Neural cell (in vitro differentiated cells): ENCODE results near the gene SLC35B4. TPM values are rescaled to one million over a fixed set of nuclear protein-coding genes. Genes with fewer than 3 reads are reported as not detected.
A peak's percentile ranks its signal among the peaks of the same experiment; 100 is the strongest.

Experiments used
- H2AFZ ChIP-seq: fragments of 200-600, 300-800 bp; sonication (generic), shearing (Covaris generic); 2 replicates; pipeline ENCODE4 v1.6.0; 2014; ENCODE audit warnings: low read depth, mild to moderate bottlenecking, antibody characterized with exemption, low read length, moderate library complexity
- H3F3A ChIP-seq: fragments of 200-600 bp; shearing (Covaris generic); 2 replicates; pipeline ENCODE4 v1.6.1; 2016; ENCODE audit warnings: mild to moderate bottlenecking, moderate library complexity, mixed read lengths, antibody characterized with exemption, low read length; ENCODE audit not compliant: insufficient read depth, poor library complexity, severe bottlenecking
- H3K27ac ChIP-seq: fragments of 200-600, 300-800 bp; sonication (generic), shearing (Covaris generic); 2 replicates; pipeline ENCODE4 v1.5.1; 2014; ENCODE audit warnings: mild to moderate bottlenecking, low read length, moderate library complexity
- H3K27me3 ChIP-seq: fragments of 300-800, 200-600 bp; sonication (generic), shearing (Covaris generic); 2 replicates; pipeline ENCODE4 v1.6.0; 2014; ENCODE audit warnings: mild to moderate bottlenecking, low read depth, low read length, moderate library complexity; ENCODE audit not compliant: insufficient read depth
- H3K36me3 ChIP-seq: fragments of 300-800, 200-600 bp; sonication (generic), shearing (Covaris generic); 2 replicates; pipeline ENCODE4 v1.5.1; 2014; ENCODE audit warnings: mild to moderate bottlenecking, antibody characterized with exemption, low read length, moderate library complexity; ENCODE audit not compliant: insufficient read depth
- H3K4me2 ChIP-seq: fragments of 300-800, 200-600 bp; sonication (generic), shearing (Covaris generic); 2 replicates; pipeline ENCODE4 v1.6.0; 2014; ENCODE audit warnings: mild to moderate bottlenecking, low read length
- H3K4me3 ChIP-seq: fragments of 300-800, 200-600 bp; sonication (generic), shearing (Covaris generic); 2 replicates; pipeline ENCODE4 v1.5.1; 2014; ENCODE audit warnings: mild to moderate bottlenecking, low read length, moderate library complexity
- H3K79me2 ChIP-seq: fragments of 200-600 bp; shearing (Covaris generic); replicated peaks from 2 replicates; pipeline ENCODE4 v1.6.0; 2014; ENCODE audit warnings: mild to moderate bottlenecking, low read length, moderate library complexity; ENCODE audit not compliant: insufficient read depth
- H3K9ac ChIP-seq: fragments of 300-800, 200-600 bp; sonication (generic), shearing (Covaris generic); 2 replicates; pipeline ENCODE4 v1.6.1; 2016; ENCODE audit warnings: mild to moderate bottlenecking, low read length, mixed read lengths
- H3K9me2 ChIP-seq: fragments of 200-600 bp; shearing (Covaris generic); 2 replicates; pipeline ENCODE4 v1.6.1; 2016; ENCODE audit warnings: mild to moderate bottlenecking, low read length, mixed read lengths; ENCODE audit not compliant: insufficient read depth
- H3K9me3 ChIP-seq: fragments of 200-600, 300-800 bp; sonication (generic), shearing (Covaris generic); 2 replicates; pipeline ENCODE4 v1.6.1; 2016; ENCODE audit warnings: mild to moderate bottlenecking, mixed run types, low read length, moderate library complexity, mixed read lengths
- H4K20me1 ChIP-seq: fragments of 200-600 bp; shearing (Covaris generic); 2 replicates; pipeline ENCODE4 v1.6.1; 2016; ENCODE audit warnings: mild to moderate bottlenecking, mixed run types; ENCODE audit not compliant: insufficient read depth
- CTCF ChIP-seq: fragments of 450-650 bp; IDR thresholded peaks from 2 replicates; pipeline ENCODE4 v1.5.1; 2014; ENCODE audit warnings: antibody characterized with exemption, mild to moderate bottlenecking, moderate library complexity; ENCODE audit not compliant: poor library complexity, severe bottlenecking
- EP300 ChIP-seq: fragments of 450-650 bp; conservative IDR thresholded peaks from 2 replicates; pipeline ENCODE4 v1.6.1; 2014; ENCODE audit warnings: antibody characterized with exemption, mild to moderate bottlenecking, moderate library complexity; ENCODE audit not compliant: poor library complexity, severe bottlenecking
- EZH2 ChIP-seq: fragments of 200-600, 300-800 bp; shearing (Covaris generic), sonication (generic); IDR thresholded peaks from 2 replicates; pipeline ENCODE4 v1.6.1; 2014; ENCODE audit warnings: antibody characterized with exemption, low read length, borderline replicate concordance, mild to moderate bottlenecking; ENCODE audit not compliant: insufficient read depth, poor library complexity, severe bottlenecking
- MXI1 ChIP-seq: fragments of 450-650 bp; conservative IDR thresholded peaks from 2 replicates; pipeline ENCODE4 v1.6.1; 2014; ENCODE audit warnings: antibody characterized with exemption, mild to moderate bottlenecking; ENCODE audit not compliant: poor library complexity, severe bottlenecking
- POLR2AphosphoS5 ChIP-seq: IDR thresholded peaks from 2 replicates; pipeline ENCODE4 v1.6.1; 2012
- RAD21 ChIP-seq: fragments of 450-650 bp; conservative IDR thresholded peaks from 2 replicates; pipeline ENCODE4 v1.6.1; 2014; ENCODE audit warnings: antibody characterized with exemption, mild to moderate bottlenecking, moderate library complexity
- REST ChIP-seq: IDR thresholded peaks from 2 replicates; pipeline ENCODE4 v1.6.1; 2012; ENCODE audit warnings: borderline replicate concordance
- SMC3 ChIP-seq: fragments of 450-650 bp; conservative IDR thresholded peaks from 2 replicates; pipeline ENCODE4 v1.6.1; 2014; ENCODE audit warnings: antibody characterized with exemption, mild to moderate bottlenecking, moderate library complexity; ENCODE audit not compliant: poor library complexity
- TAF1 ChIP-seq: IDR thresholded peaks from 2 replicates; pipeline ENCODE4 v1.6.1; 2012; ENCODE audit warnings: low read depth
- polyA plus RNA-seq: library from polyadenylated mRNA; depleted of rRNA; stranded (reverse); fragments of >200 nt; gene quantifications from 2 replicates; pipeline ENCODE4 v1.2.3, GENCODE V29; 2014

SLC35B4 gene
- polyA plus RNA-seq, 1 donor from 2014 or later = 30.1 TPM

- H3K9me2 ChIP-seq = no peaks in the 10 kb centered on the region
- no peaks in the 10 kb centered on the region for H3K27me3 ChIP-seq
- H3K36me3 ChIP-seq = no peaks in the 10 kb centered on the region
- H3K4me2 ChIP-seq = no peak overlapping the region
- peak overlapping the region; percentile 72 for H3K27ac ChIP-seq
- no peaks in the 10 kb centered on the region for H3K79me2 ChIP-seq
- no peak overlapping the region for H3K9ac ChIP-seq
- no peaks in the 10 kb centered on the region for H4K20me1 ChIP-seq
- TF ChIP-seq REST = no peak
- TF ChIP-seq EZH2 = no peak
- TF ChIP-seq MXI1 = no peak
- TF ChIP-seq TAF1 = no peak
- TF ChIP-seq POLR2AphosphoS5 = no peak
- no peak for TF ChIP-seq SMC3
- TF ChIP-seq EP300 = no peak
- TF ChIP-seq RAD21 = no peak
- no peak for TF ChIP-seq CTCF
- H3K9me3 ChIP-seq = no peaks in the 10 kb centered on the region
- peak overlapping the region; percentile 15 for H3K4me3 ChIP-seq
- no peak overlapping the region for H2AFZ ChIP-seq
- peaks cover 3% of the 10 kb centered on the region for H3F3A ChIP-seq
These were observed 36.8 kb downstream of the SLC35B4 start for GRCh38 chr7:134279898-134280297.

DNA sequence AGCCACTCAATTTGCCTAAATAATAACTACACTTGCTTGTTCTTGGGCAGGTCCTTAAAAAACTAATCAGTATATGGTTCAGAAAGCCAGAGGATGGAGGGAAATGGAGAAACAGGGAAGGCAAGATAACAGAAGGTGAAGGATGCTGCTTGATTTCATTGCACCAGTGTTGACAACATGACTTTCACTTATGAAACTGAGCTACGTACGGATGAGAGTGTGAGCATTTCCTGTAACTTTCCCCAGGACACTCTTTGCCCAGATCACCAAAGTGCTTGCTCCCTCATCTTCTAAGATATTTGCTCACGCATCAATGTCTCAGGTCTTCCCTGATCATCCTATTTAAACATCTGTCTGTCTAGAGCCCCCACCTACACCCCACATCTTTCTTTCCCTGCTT is 37.4 kb downstream of the SLC35B4 start:
- Histone ChIP-seq H3K79me2 (no peaks in the 10 kb centered on the region), H4K20me1 (no peaks in the 10 kb centered on the region), H3K9me2 (no peaks in the 10 kb centered on the region), H3K27ac (no peak overlapping the region), H3K4me2 (no peak overlapping the region), H3K9me3 (no peaks in the 10 kb centered on the region), H3K4me3 (no peak overlapping the region), H3K27me3 (no peaks in the 10 kb centered on the region), H3K36me3 (no peaks in the 10 kb centered on the region), H3K9ac (no peak overlapping the region), H2AFZ (no peak overlapping the region), H3F3A (peaks cover 3% of the 10 kb centered on the region)
- no peak for TF ChIP-seq POLR2AphosphoS5
- TF ChIP-seq RAD21 = no peak
- no peak for TF ChIP-seq MXI1
- no peak for TF ChIP-seq EZH2
- TF ChIP-seq REST = no peak
- no peak for TF ChIP-seq EP300
- TF ChIP-seq TAF1 = no peak
- no peak for TF ChIP-seq CTCF
- no peak for TF ChIP-seq SMC3
